ENCODE results near the gene SYTL3.
"Not testable (repeated sequence)": the region's sequence is repeated elsewhere in the genome, so short reads cannot be mapped to it uniquely, and the experiment has no call there.

Gene SYTL3

GRCh38 chr6:158642097-158642601 lies 7.7 kb upstream of the SYTL3 start:
- no peak for DNase-seq

- no peak for DNase-seq
Observed at GRCh38 chr6:158643836-158644230, 6.0 kb upstream of the SYTL3 start.

DNA sequence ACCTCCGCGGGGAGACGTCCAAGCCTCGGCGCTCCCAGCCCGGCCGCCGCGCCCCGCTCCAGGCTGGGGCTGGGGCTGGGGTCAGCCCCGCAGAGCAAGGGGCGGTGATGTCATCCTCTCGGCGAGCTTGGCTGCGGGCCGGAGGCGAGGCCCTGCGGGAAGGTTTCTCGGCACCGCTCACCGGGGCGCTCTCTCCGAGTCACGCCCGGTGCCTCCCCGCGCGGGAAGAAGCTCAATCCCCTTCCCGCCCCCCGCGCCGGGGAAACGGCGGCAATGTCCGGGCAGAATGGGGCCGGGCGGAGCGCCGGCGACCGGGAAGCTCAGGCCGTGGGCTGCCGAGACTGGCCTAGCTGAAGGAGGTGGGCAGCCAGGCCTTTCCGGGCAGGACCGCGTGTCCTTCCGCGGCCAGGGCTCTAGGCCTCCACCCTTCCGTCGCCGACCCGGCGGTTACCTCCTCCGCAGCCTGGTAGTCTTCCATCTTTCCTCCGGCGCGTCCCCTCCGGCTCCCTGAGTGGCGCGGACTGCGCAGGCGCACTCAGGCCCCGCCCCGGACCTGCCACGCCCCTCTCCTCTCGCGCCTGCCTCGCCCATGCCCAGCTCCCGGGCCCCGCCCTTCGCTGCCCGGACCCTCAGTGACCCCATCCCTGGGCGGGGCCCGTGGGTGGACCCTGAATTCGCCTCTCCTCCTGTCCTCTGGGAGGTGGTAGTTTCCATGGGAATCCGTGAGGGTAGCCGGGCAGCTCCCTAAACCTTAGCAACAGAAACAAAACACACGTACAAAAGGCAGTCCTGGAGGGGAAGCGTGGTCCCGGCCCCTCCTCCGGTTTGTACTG lies 5.4 kb upstream of the SYTL3 start, which contains the start of gene DYNLT1:
Gene DYNLT1, minus strand, starts transcription at position 513 of the 833 bp plus-strand sequence. Its CDS starts 35 bp downstream, at position 478.
- peak; percentile 75 for DNase-seq

- DNase-seq: no peak
Observed at GRCh38 chr6:158645064-158646022, 4.5 kb upstream of the SYTL3 start.

- no peak for DNase-seq
Observed at GRCh38 chr6:158646023-158646910, 3.6 kb upstream of the SYTL3 start.

DNA sequence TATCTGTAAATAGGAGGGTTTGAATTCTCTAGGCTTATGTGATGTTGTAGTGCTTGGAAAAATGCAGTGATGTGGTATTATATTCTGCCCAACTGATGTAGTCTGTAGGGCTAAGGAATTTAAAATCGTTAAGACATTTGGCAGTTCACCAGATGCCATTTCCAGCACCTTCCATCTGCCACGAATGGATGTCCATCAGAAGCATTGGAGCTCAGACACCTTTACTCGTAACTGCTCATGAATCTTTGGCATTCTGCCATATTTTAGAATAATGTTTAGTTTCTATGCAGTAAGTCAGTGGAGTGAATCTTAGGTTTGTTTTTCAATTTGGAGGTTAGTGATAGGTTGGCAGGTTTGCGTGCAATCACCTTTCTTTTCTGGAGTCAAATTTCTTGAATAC lies 2.4 kb upstream of the SYTL3 start:
- no peak for DNase-seq

- no peak for DNase-seq
Observed at GRCh38 chr6:158648682-158649131, 1.1 kb upstream of the SYTL3 start.

GRCh38 chr6:158651981-158652737 lies 2.3 kb downstream of the SYTL3 start:
- not testable (repeated sequence) for DNase-seq

DNA sequence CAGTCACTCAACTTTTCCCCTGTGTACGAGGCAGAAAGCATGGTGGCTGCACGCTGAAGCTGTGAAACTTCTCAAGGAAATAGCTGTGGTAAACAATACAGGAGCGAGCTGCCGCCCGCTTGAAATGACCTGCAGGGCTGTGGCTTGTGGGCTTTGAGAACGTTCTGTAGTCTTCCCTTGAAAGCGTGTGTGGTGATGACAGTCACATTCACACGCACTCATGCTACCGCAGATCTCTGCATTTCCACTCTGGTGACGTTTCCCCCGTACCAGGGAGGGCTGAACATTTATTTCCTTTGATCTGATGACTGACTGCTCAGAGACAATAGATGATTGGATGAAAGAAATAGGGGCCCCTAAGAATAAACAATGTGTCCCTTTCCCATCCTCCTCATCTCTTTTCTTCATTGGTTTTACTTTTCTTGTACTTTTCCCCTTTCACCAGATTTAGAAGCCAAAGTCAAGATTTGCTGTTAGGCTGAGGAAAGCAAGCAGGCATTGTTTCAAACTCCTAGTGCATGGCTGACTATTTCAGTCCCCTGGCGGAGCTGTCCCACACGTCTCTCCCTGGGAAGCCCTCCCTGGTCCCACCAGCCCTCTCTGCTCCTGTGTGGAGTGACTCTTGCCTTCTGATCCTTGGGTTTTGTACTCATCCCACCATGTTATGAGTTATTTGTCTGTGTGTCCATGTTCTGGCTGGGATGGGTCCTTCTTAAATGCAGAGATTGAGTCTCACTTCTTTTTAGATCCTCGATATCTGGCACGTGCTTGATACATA lies 3.9 kb downstream of the SYTL3 start:
- DNase-seq: no peak

DNA sequence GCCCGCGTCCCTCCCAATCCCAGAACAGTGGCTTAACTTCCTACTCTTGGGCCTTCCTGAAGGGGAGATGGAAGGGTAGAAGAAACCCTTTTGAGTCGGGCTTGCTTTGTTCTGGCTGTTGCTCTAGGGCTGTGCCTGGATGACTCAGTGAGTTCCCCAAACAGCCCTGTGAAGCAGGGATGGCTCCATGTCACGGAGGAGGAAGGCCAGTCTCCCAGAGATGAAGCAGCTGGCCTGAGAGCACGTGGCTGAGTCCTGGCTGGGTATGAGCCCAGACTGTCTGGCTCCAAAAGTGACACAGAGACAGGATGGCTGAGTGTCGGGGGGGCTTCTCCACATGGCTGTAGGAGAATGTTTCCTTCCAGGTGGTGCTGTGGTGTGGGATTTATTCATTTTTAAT lies 4.6 kb downstream of the SYTL3 start:
- no peak for DNase-seq

DNA sequence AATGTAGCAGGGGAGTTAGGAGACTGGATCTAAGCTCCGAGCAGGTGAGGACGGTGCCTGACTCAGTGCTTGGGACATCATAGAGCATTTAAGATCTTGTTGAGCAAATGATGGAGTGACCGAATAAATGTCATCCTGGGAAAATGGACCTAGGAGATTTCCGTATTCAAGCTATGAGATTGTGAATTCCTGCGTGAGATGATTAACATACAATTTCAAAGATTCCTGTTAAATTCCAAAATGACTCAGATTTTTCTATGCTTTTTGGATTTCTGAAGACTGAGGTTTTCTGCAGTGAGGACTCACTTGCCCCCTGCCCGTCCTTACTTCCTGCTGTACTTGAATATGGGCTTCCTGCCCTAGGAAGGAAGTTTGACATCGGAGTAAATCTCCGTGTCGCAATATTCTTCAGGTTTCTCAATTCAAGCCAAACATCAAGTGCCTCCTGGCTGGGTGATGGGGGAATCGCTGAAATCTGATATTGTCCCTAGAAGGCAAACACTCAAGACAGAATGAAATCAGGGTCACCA lies 5.2 kb downstream of the SYTL3 start:
- no peak for DNase-seq

- peak; percentile 92 for DNase-seq
Observed at GRCh38 chr6:158655569-158656450, 6.0 kb downstream of the SYTL3 start.

GRCh38 chr6:158656986-158657385 lies 7.1 kb downstream of the SYTL3 start:
- not testable (repeated sequence) for DNase-seq

DNA sequence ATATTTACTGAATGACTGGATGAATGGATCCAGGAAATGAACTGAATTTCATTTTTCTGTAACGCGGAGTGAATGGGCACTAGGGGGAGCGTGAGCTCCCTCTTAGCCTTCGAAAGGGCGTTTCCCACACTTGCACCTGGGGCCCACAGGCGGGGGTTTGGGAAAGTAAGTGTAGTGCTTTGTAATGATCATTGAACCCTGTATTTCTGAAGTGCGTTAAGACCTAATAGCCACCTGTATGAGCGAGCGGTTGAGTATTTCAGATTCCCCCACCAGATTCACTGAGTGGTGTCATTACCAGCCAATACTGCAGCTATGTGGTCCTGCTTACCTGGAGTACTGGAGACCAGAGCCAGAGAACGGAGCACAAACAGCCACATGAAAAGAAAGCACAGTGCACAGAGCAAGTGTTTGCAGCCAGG lies 10.5 kb downstream of the SYTL3 start:
- DNase-seq: peak; percentile 80

- no peak for DNase-seq
Observed at GRCh38 chr6:158661156-158661685, 11.4 kb downstream of the SYTL3 start.

GRCh38 chr6:158662607-158662953 lies 12.7 kb downstream of the SYTL3 start:
- no peak for DNase-seq

DNA sequence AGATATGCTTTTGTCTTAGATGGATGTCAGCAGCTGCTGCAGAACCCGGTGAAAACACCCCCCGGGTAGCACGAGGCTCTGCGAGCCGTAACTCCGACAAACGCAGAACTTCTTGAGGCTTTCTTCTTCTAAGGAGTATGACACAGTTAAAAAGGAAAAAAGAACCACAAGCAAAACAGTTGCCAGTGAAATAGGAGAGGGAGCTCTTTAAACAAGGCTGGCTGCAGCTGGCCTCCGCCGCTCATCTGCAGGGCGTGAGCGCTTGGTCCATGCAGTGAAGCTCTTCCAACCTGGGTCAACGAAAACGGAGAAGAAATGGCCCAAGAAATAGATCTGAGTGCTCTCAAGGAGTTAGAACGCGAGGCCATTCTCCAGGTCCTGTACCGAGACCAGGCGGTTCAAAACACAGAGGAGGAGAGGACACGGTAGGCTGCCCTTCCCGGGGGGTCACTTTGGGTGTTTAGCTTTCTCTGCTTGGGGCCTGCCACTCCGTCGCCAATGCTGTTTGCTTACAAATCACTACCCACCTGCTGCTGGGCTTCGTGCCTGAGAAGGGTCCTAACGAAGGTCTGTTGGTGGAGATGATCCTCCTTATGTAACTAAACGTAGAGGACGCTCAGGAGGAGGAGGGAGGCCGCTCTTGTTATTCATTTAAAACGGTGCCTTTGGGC lies 13.2 kb downstream of the SYTL3 start:
- no peak for DNase-seq

DNA sequence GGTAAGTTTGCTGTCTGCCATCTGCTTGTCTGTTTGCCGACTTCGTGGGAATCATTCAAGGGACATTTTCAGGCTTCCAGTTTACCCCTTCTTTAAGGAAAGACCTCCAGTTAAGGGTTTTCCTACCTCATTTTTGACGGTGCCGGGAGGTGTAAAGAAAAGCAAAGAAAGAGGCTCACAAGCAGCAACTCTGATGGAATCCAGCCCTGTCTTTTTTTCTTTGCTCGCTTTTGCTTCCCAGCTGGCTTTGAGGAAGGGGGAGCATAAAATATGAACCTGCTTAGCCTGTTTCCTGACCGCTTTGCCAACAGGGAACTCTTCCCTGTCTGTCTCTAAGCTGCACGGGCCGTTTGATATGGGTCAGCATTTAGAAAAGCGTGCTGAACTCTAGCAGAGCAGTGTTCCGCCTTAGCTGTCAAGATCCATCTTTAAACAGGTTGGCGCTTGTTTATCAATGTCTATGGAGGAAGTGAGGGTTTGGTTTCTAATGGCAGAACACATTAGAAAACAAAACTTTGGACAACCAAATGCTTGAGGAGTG lies 13.8 kb downstream of the SYTL3 start:
- no peak for DNase-seq

Data from NCI-H510A (cell line).